GM12873 (cell line): Measurements from ENCODE around the gene ETS1.

Experiments used
- CTCF ChIP-seq: IDR thresholded peaks from 2 replicates; pipeline ENCODE4 v1.5.1; 2012; ENCODE audit warnings: low read depth, mild to moderate bottlenecking, moderate library complexity, low read length, control low read depth; ENCODE audit not compliant: insufficient read depth; ENCODE audit errors: missing control alignments

The ETS1 gene

DNA sequence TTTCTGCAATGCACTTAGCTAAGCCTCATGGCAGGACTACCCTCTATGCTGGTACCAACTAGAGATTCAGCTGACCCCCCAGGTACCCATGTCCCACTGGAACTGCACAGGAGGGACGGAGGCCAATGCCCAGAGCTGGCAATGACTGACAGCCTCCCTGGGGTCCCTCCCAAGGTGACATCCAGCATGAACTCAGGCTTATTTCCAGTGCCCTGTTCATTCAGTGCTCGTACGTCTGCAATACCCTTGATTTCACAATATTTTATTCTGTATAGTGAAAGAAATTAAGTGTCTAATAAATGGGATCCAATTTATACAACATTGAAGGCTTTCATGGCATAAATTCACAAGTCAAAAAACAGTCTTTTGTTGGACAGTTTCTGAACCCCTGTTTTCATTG lies 20.2 kb downstream of the ETS1 start:
- no peak for TF ChIP-seq CTCF

- TF ChIP-seq CTCF: no peak
Observed at GRCh38 chr11:128565881-128566280, 21.5 kb downstream of the ETS1 start.

DNA sequence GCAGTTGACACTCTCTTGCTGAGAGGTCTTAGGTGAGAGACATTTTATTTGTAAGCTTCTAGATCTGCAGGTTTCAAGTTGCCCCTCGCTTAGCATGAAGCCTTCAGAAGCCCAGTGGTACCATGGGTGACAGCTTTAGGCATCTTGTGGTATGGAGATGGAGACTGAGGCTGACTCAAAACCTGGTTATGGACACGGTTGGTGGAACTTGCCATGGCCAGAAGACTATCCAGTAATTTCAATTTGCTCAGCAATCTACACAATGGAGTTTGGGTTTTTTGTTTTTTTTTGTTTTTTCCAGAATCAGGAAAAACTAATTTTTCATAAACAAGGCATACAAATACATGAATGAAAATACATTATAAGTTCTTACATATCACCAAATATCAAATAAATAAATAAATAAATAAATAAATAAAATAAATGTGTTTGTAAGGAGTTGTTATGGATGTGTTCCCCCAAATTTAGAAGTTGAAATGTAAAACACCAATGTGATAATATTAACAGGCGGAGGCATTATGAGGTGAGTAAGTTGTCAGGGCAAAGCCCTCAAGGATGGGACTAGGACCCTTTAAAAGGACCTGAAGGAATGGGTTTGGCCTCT lies 22.6 kb downstream of the ETS1 start:
- TF ChIP-seq CTCF: no peak

- no peak for TF ChIP-seq CTCF
Observed at GRCh38 chr11:128563942-128564641, 23.3 kb downstream of the ETS1 start.

GRCh38 chr11:128563308-128563707 lies 24.1 kb downstream of the ETS1 start:
- TF ChIP-seq CTCF: no peak

GRCh38 chr11:128559496-128560103 lies 27.8 kb downstream of the ETS1 start:
- TF ChIP-seq CTCF: no peak

DNA sequence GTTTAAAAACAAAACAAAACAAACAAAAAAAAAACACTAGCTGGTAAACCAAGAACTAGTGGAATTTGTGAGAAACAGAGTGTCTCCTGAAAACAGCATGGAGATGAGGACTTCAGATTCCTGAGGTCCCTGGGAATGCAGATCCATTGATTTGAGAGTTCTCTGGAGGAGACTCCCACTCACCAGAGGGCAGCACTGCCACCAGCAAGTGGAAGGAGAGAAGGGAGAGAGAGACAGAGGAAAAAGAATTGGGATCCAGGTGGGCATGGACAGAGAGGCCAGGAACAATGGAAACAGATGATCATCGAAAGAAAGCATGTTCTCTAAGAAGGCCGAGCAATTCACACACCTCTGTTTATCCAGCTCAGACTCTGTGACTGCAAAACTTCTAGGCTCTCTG lies 31.8 kb downstream of the ETS1 start:
- no peak for TF ChIP-seq CTCF
